Suprapubic skin (tissue), 4 donors: ENCODE results near the gene KCNIP4. TPM values are rescaled to one million over a fixed set of nuclear protein-coding genes. Genes with fewer than 3 reads are reported as not detected.

Source experiments
- DNase-seq, 2 donors: peaks; one replicate each; pipeline ENCODE4 v3.0.0-alpha.2; 2019; ENCODE audit warnings: low spot score in 2 of 2
- H3K27ac ChIP-seq: fragments of 200-600 bp; sonication (generic); one replicate; pipeline ENCODE4 v1.5.1; 2019
- H3K27me3 ChIP-seq: fragments of 200-600 bp; sonication (generic); one replicate; pipeline ENCODE4 v1.5.1; 2019
- H3K36me3 ChIP-seq: fragments of 200-600 bp; sonication (generic); one replicate; pipeline ENCODE4 v1.5.1; 2019
- H3K4me1 ChIP-seq: fragments of 200-600 bp; sonication (generic); one replicate; pipeline ENCODE4 v1.5.1; 2019
- H3K4me3 ChIP-seq: fragments of 200-600 bp; sonication (generic); one replicate; pipeline ENCODE4 v1.5.1; 2019; ENCODE audit warnings: mild to moderate bottlenecking
- H3K9me3 ChIP-seq: fragments of 200-600 bp; sonication (generic); one replicate; pipeline ENCODE4 v1.5.1; 2019
- CTCF ChIP-seq, 2 donors: fragments of 200-600 bp in 1 of 2; fragments of 450-650 bp in 1 of 2; sonication (generic) in 1 of 2; IDR thresholded peaks; one replicate each; pipeline ENCODE4 v1.5.1; 2016 to 2019; ENCODE audit warnings: antibody characterized with exemption in 2 of 2, mild to moderate bottlenecking in 1 of 2, moderate library complexity in 1 of 2
- EP300 ChIP-seq: sonication (generic); formaldehyde crosslinking; IDR thresholded peaks from one replicate; pipeline ENCODE4 v1.6.1; 2017; ENCODE audit warnings: antibody characterized with exemption
- POLR2A ChIP-seq, 2 donors: fragments of 450-650 bp; IDR thresholded peaks; one replicate each; pipeline ENCODE4 v1.6.1; 2017; ENCODE audit warnings: antibody characterized with exemption in 2 of 2, mild to moderate bottlenecking in 2 of 2, moderate library complexity in 2 of 2
- POLR2AphosphoS5 ChIP-seq, 3 donors: sonication (generic); formaldehyde crosslinking; IDR thresholded peaks; one replicate each; pipeline ENCODE4 v1.6.1; 2017; ENCODE audit warnings: antibody characterized with exemption in 3 of 3
- WGBS: methylation state at CpG from one replicate; pipeline ENCODE4 v1.1.5; 2018; 5-methylcytosine and 5-hydroxymethylcytosine counted together
- total RNA-seq, 4 donors: library from RNA; depleted of rRNA; stranded (reverse); fragments of >200 nt; gene quantifications; one replicate each; pipeline ENCODE4 v1.1.0, GENCODE V29; 2016

Gene KCNIP4
- total RNA-seq, 4 donors from 2014 or later: not detected

- TF ChIP-seq EP300 (no peak), POLR2AphosphoS5 (IDR thresholded peaks at IDR 0.05) (no peak), POLR2A (IDR thresholded peaks at IDR 0.05) (no peak), CTCF (IDR thresholded peaks at IDR 0.05) (no peak)
- Histone ChIP-seq H3K27ac (no peak overlapping the region), H3K4me3 (no peak overlapping the region), H3K36me3 (no peaks in the 10 kb centered on the region), H3K27me3 (no peaks in the 10 kb centered on the region), H3K9me3 (no peaks in the 10 kb centered on the region), H3K4me1 (no peaks in the 10 kb centered on the region)
- 74% methylated on average over 3 of the region's 3 CpGs for WGBS
- no peak for DNase-seq
These were observed 16.3 kb upstream of the KCNIP4 start for GRCh38 chr4:21964762-21965319.

- DNase-seq: no peak
- Histone ChIP-seq H3K4me1 (no peaks in the 10 kb centered on the region), H3K27ac (no peak overlapping the region), H3K9me3 (no peaks in the 10 kb centered on the region), H3K27me3 (no peaks in the 10 kb centered on the region), H3K36me3 (no peaks in the 10 kb centered on the region), H3K4me3 (no peak overlapping the region)
- no peak for TF ChIP-seq CTCF (IDR thresholded peaks at IDR 0.05)
- no peak for TF ChIP-seq POLR2AphosphoS5 (IDR thresholded peaks at IDR 0.05)
- TF ChIP-seq EP300: no peak
- no peak for TF ChIP-seq POLR2A (IDR thresholded peaks at IDR 0.05)
- WGBS: 60% methylated on average over 3 of the region's 3 CpGs
These were observed 14.1 kb upstream of the KCNIP4 start for GRCh38 chr4:21962691-21963090.

GRCh38 chr4:21960793-21961192 is 12.2 kb upstream of the KCNIP4 start:
- 66% methylated on average over 4 of the region's 4 CpGs for WGBS
- Histone ChIP-seq H3K27ac (no peak overlapping the region), H3K36me3 (no peaks in the 10 kb centered on the region), H3K27me3 (no peaks in the 10 kb centered on the region), H3K4me1 (no peaks in the 10 kb centered on the region), H3K4me3 (no peak overlapping the region), H3K9me3 (no peaks in the 10 kb centered on the region)
- TF ChIP-seq POLR2A (IDR thresholded peaks at IDR 0.05) (no peak), POLR2AphosphoS5 (IDR thresholded peaks at IDR 0.05) (no peak), EP300 (no peak), CTCF (IDR thresholded peaks at IDR 0.05) (no peak)
- no peak for DNase-seq

- no peak overlapping the region for H3K27ac ChIP-seq
- no peaks in the 10 kb centered on the region for H3K9me3 ChIP-seq
- H3K4me3 ChIP-seq: no peak overlapping the region
- 27% methylated on average over 3 of the region's 3 CpGs for WGBS
- no peaks in the 10 kb centered on the region for H3K4me1 ChIP-seq
- peaks cover under 1% of the 10 kb centered on the region for H3K27me3 ChIP-seq
- H3K36me3 ChIP-seq: no peaks in the 10 kb centered on the region
- DNase-seq: no peak
- TF ChIP-seq EP300 (no peak), CTCF (IDR thresholded peaks at IDR 0.05) (no peak), POLR2AphosphoS5 (IDR thresholded peaks at IDR 0.05) (no peak), POLR2A (IDR thresholded peaks at IDR 0.05) (no peak)
These were observed 6.3 kb upstream of the KCNIP4 start for GRCh38 chr4:21954916-21955315.

- no peaks in the 10 kb centered on the region for H3K36me3 ChIP-seq
- no peak for TF ChIP-seq POLR2A (IDR thresholded peaks at IDR 0.05)
- TF ChIP-seq EP300: no peak
- TF ChIP-seq CTCF (IDR thresholded peaks at IDR 0.05): no peak
- TF ChIP-seq POLR2AphosphoS5 (IDR thresholded peaks at IDR 0.05): no peak
- no peak for DNase-seq
- H3K4me3 ChIP-seq: no peak overlapping the region
- H3K27me3 ChIP-seq: peaks cover 12% of the 10 kb centered on the region
- H3K9me3 ChIP-seq: no peaks in the 10 kb centered on the region
- H3K27ac ChIP-seq: no peak overlapping the region
- WGBS: 60% methylated on average over 4 of the region's 4 CpGs
- peaks cover 4% of the 10 kb centered on the region for H3K4me1 ChIP-seq
These were observed 5.1 kb upstream of the KCNIP4 start for GRCh38 chr4:21953653-21954052.
